GM21619 (cell line): Measurements from ENCODE around the gene AIG1.

Source experiments
- ATAC-seq: cut with Tn5 transposase; IDR thresholded peaks from one replicate; pipeline ENCODE4 v1.9.1; 2021; ENCODE audit not compliant: unreplicated experiment

Gene AIG1

GRCh38 chr6:143192766-143193165 is 132.1 kb downstream of the AIG1 start:
- ATAC-seq: no peak

GRCh38 chr6:143193571-143194094 is 132.9 kb downstream of the AIG1 start:
- ATAC-seq: no peak

- no peak for ATAC-seq
Measured at GRCh38 chr6:143194095-143194589, 133.5 kb downstream of the AIG1 start.

GRCh38 chr6:143195349-143195845 is 134.7 kb downstream of the AIG1 start:
- no peak for ATAC-seq

GRCh38 chr6:143196525-143197225 is 136.0 kb downstream of the AIG1 start:
- ATAC-seq: no peak

- no peak for ATAC-seq
Measured at GRCh38 chr6:143197377-143197776, 136.7 kb downstream of the AIG1 start.

- no peak for ATAC-seq
Measured at GRCh38 chr6:143198312-143198711, 137.6 kb downstream of the AIG1 start.

- no peak for ATAC-seq
Measured at GRCh38 chr6:143199291-143199690, 138.6 kb downstream of the AIG1 start.

- no peak for ATAC-seq
Measured at GRCh38 chr6:143200167-143200770, 139.6 kb downstream of the AIG1 start.

- ATAC-seq: no peak
Measured at GRCh38 chr6:143204045-143204444, 143.4 kb downstream of the AIG1 start.

- no peak for ATAC-seq
Measured at GRCh38 chr6:143205131-143205535, 144.4 kb downstream of the AIG1 start.

- no peak for ATAC-seq
Measured at GRCh38 chr6:143205585-143205984, 144.9 kb downstream of the AIG1 start.

- ATAC-seq: no peak
Measured at GRCh38 chr6:143205991-143206390, 145.3 kb downstream of the AIG1 start.

- ATAC-seq: no peak
Measured at GRCh38 chr6:143206550-143206949, 145.9 kb downstream of the AIG1 start.

- ATAC-seq: no peak
Measured at GRCh38 chr6:143210420-143210819, 149.7 kb downstream of the AIG1 start.

GRCh38 chr6:143213859-143214376 is 153.2 kb downstream of the AIG1 start:
- ATAC-seq: no peak

GRCh38 chr6:143215363-143215762 is 154.7 kb downstream of the AIG1 start:
- ATAC-seq: no peak

GRCh38 chr6:143215771-143216170 is 155.1 kb downstream of the AIG1 start:
- no peak for ATAC-seq

GRCh38 chr6:143218233-143218632 is 157.5 kb downstream of the AIG1 start:
- no peak for ATAC-seq

GRCh38 chr6:143221698-143222097 is 161.0 kb downstream of the AIG1 start:
- no peak for ATAC-seq

- ATAC-seq: no peak
Measured at GRCh38 chr6:143222310-143222709, 161.6 kb downstream of the AIG1 start.

GRCh38 chr6:143222801-143223231 is 162.1 kb downstream of the AIG1 start:
- no peak for ATAC-seq
